Measurements from ENCODE around the gene TBXAS1.

TBXAS1 gene

GRCh38 chr7:140004672-140005071, 175.6 kb downstream of the TBXAS1 start:
- DNase-seq (ENCODE audit: low spot score), result no peak

- no peak for DNase-seq (ENCODE audit: low spot score)
Measured at GRCh38 chr7:140005341-140005740, 176.3 kb downstream of the TBXAS1 start.

- DNase-seq (ENCODE audit: low spot score), result no peak
Measured at GRCh38 chr7:140005754-140006503, 176.9 kb downstream of the TBXAS1 start.

GRCh38 chr7:140006600-140006999, 177.5 kb downstream of the TBXAS1 start:
- DNase-seq (ENCODE audit: low spot score), result no peak

GRCh38 chr7:140007051-140007690, 178.1 kb downstream of the TBXAS1 start:
- no peak for DNase-seq (ENCODE audit: low spot score)

- DNase-seq (ENCODE audit: low spot score), result no peak
Measured at GRCh38 chr7:140008755-140009610, 179.9 kb downstream of the TBXAS1 start.

- no peak for DNase-seq (ENCODE audit: low spot score)
Measured at GRCh38 chr7:140009735-140010134, 180.7 kb downstream of the TBXAS1 start.

- DNase-seq (ENCODE audit: low spot score), result no peak
Measured at GRCh38 chr7:140010194-140010895, 181.3 kb downstream of the TBXAS1 start.

GRCh38 chr7:140013676-140014075, 184.6 kb downstream of the TBXAS1 start:
- DNase-seq (ENCODE audit: low spot score), result no peak

- DNase-seq (ENCODE audit: low spot score), result no peak
Measured at GRCh38 chr7:140014123-140014522, 185.1 kb downstream of the TBXAS1 start.

- DNase-seq (ENCODE audit: low spot score), result no peak
Measured at GRCh38 chr7:140015471-140015970, 186.5 kb downstream of the TBXAS1 start.

GRCh38 chr7:140016540-140016939, 187.5 kb downstream of the TBXAS1 start:
- no peak for DNase-seq (ENCODE audit: low spot score)

GRCh38 chr7:140017034-140017433, 188.0 kb downstream of the TBXAS1 start:
- DNase-seq (ENCODE audit: low spot score), result no peak

GRCh38 chr7:140017543-140017942, 188.5 kb downstream of the TBXAS1 start:
- no peak for DNase-seq (ENCODE audit: low spot score)

GRCh38 chr7:140018125-140019043, 189.3 kb downstream of the TBXAS1 start:
- DNase-seq (ENCODE audit: low spot score), result no peak

- DNase-seq (ENCODE audit: low spot score), result no peak
Measured at GRCh38 chr7:140019172-140019571, 190.1 kb downstream of the TBXAS1 start.

- DNase-seq (ENCODE audit: low spot score), result no peak
Measured at GRCh38 chr7:140019606-140020005, 190.5 kb downstream of the TBXAS1 start.

GRCh38 chr7:140021603-140022002, 192.5 kb downstream of the TBXAS1 start:
- DNase-seq (ENCODE audit: low spot score), result no peak

GRCh38 chr7:140022582-140023211, 193.6 kb downstream of the TBXAS1 start:
- no peak for DNase-seq (ENCODE audit: low spot score)

GRCh38 chr7:140023728-140024127, 194.7 kb downstream of the TBXAS1 start:
- DNase-seq (ENCODE audit: low spot score), result no peak
